SH-SY5Y (cell line): ENCODE results near the gene ZNF556.

Source experiments
- GATA2 ChIP-seq: IDR thresholded peaks from 2 replicates; pipeline ENCODE4 v1.6.1; 2011; ENCODE audit warnings: mild to moderate bottlenecking, low read depth, low read length
- GATA3 ChIP-seq: IDR thresholded peaks from 2 replicates; pipeline ENCODE4 v1.6.1; 2011; ENCODE audit warnings: low read depth, mild to moderate bottlenecking, low read length, moderate library complexity

GRCh38 chr19:2888731-2889224 lies 21.6 kb downstream of the ZNF556 start:
- no peak for TF ChIP-seq GATA2
- TF ChIP-seq GATA3 = no peak
